PC-3 (cell line): ENCODE results near the gene COL15A1. TPM values are rescaled to one million over a fixed set of nuclear protein-coding genes. Genes with fewer than 3 reads are reported as not detected.

ENCODE experiments used
- ATAC-seq: fragments of 200-7000 bp; cut with Tn5 transposase; 2 replicates; pipeline ENCODE4 v1.9.1; 2020; ENCODE audit warnings: mild to moderate bottlenecking, moderate library complexity
- BruUV-seq: library from RNA; stranded (reverse); fragments of 400-500 nt; replicated peaks from 2 replicates; lab custom pipeline; 2021; lab: Mats Ljungman, UMichigan
- CTCF ChIA-PET: fragments of 300-600 bp; sonication (Branson Sonifier 250); formaldehyde crosslinking; loops from one replicate; lab custom pipeline; 2022; ENCODE audit warnings: antibody characterized with exemption; lab: Charles Lee
- POLR2A ChIA-PET: fragments of 300-600 bp; sonication (Branson Sonifier 250); formaldehyde crosslinking; loops from one replicate; lab custom pipeline; 2022; ENCODE audit warnings: antibody characterized with exemption; ENCODE audit not compliant: unreplicated experiment; lab: Charles Lee
- DNase-seq: peaks from one replicate; pipeline ENCODE4 v3.0.0-alpha.2; 2015
- H2AFZ ChIP-seq: fragments of 300-600 bp; sonication (generic); 2 replicates; pipeline ENCODE4 v1.6.0; 2016; ENCODE audit warnings: antibody characterized with exemption, low read length
- H3F3A ChIP-seq: fragments of 300-600 bp; sonication (generic); one replicate; pipeline ENCODE4 v1.6.0; 2017; ENCODE audit warnings: antibody characterized with exemption, low read length, control low read depth, mild to moderate bottlenecking; ENCODE audit not compliant: unreplicated experiment
- H3K27ac ChIP-seq: fragments of 300-600 bp; sonication (generic); 2 replicates; pipeline ENCODE4 v1.5.1; 2016; ENCODE audit warnings: mild to moderate bottlenecking, low read length
- H3K27me3 ChIP-seq: fragments of 300-600 bp; sonication (generic); 2 replicates; pipeline ENCODE4 v1.6.1; 2016; ENCODE audit warnings: low read length, mixed read lengths
- H3K36me3 ChIP-seq: fragments of 300-600 bp; sonication (generic); 2 replicates; pipeline ENCODE4 v1.6.1; 2016; ENCODE audit warnings: low read depth, mixed run types, low read length, mixed read lengths
- H3K4me1 ChIP-seq: fragments of 300-600 bp; sonication (generic); 2 replicates; pipeline ENCODE4 v1.5.1; 2016; ENCODE audit warnings: low read length; ENCODE audit not compliant: insufficient read depth
- H3K4me2 ChIP-seq: fragments of 300-600 bp; sonication (generic); 2 replicates; pipeline ENCODE4 v1.6.0; 2016; ENCODE audit warnings: low read length
- H3K4me3 ChIP-seq: fragments of 300-600 bp; sonication (generic); 2 replicates; pipeline ENCODE4 v1.5.1; 2016; ENCODE audit warnings: mild to moderate bottlenecking, low read length, mixed read lengths
- H3K79me2 ChIP-seq: fragments of 300-600 bp; sonication (generic); 2 replicates; pipeline ENCODE4 v1.6.1; 2017; ENCODE audit warnings: low read length, mixed read lengths
- H3K9ac ChIP-seq: fragments of 300-600 bp; sonication (generic); 2 replicates; pipeline ENCODE4 v1.6.0; 2016; ENCODE audit warnings: mild to moderate bottlenecking, low read length
- H3K9me2 ChIP-seq: fragments of 300-600 bp; sonication (generic); replicated peaks from 2 replicates; pipeline ENCODE4 v1.6.1; 2016; ENCODE audit warnings: mixed run types, low read length, mixed read lengths
- H3K9me3 ChIP-seq: fragments of 300-600 bp; sonication (generic); 2 replicates; pipeline ENCODE4 v1.6.1; 2016; ENCODE audit warnings: low read length, mixed read lengths
- H4K20me1 ChIP-seq: fragments of 300-600 bp; sonication (generic); 2 replicates; pipeline ENCODE4 v1.6.1; 2016; ENCODE audit warnings: low read length, mixed read lengths
- EZH2 ChIP-seq: fragments of 300-600 bp; sonication (generic); IDR thresholded peaks from one replicate; pipeline ENCODE4 v1.6.1; 2017; ENCODE audit warnings: antibody characterized with exemption, mild to moderate bottlenecking, low read length; ENCODE audit not compliant: unreplicated experiment
- EZH2phosphoT487 ChIP-seq: fragments of 300-600 bp; sonication (generic); IDR thresholded peaks from 2 replicates; pipeline ENCODE4 v1.6.1; 2018; ENCODE audit warnings: mild to moderate bottlenecking, antibody characterized with exemption, low read length, borderline replicate concordance
- intact Hi-C: fragments of 100-400 bp; cut with micrococcal nuclease; formaldehyde crosslinking; loops from 2 replicates; pipeline ENCODE4 v1.9.0; 2023
- total RNA-seq: library from RNA; depleted of rRNA; stranded (reverse); fragments of >200 nt; gene quantifications from 2 replicates; pipeline ENCODE4 v1.2.3, GENCODE V29; 2014
- TF ChIP-seq, protein P1 (sequence below): fragments of 300-600 bp; sonication (generic); conservative IDR thresholded peaks from 2 replicates; pipeline ENCODE4 v1.5.1; 2017; ENCODE audit warnings: antibody characterized with exemption, low read depth, mild to moderate bottlenecking, low read length

The COL15A1 gene
- total RNA-seq, 1 experiment from 2014 or later: 0.04 TPM

DNA sequence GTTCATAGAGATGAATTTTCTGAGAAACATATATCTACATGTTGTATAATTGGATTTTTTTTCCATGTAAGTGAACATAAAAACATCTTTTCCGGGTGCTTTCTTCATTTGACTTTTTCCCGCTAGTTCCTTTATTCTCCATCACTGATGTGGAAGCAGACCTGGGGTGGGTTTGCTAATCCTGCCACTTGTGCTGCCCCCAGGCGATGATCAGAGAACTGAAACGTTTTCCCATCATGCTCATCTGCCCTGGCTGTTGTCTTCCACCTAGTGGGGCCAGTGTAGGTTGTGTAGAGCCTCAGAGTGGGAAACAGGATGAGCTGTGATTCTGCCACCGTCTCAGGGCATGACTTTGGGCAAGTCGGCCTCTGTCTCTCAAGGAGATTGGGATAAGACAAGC lies 127.0 kb downstream of the COL15A1 start:
- Histone ChIP-seq H3K27me3 (no peaks in the 10 kb centered on the region), H3K9me3 (no peaks in the 10 kb centered on the region), H3F3A (no peaks in the 10 kb centered on the region), H3K36me3 (no peaks in the 10 kb centered on the region), H3K79me2 (no peaks in the 10 kb centered on the region), H3K4me1 (peaks cover 8% of the 10 kb centered on the region), H3K4me3 (no peak overlapping the region), H3K4me2 (no peak overlapping the region), H2AFZ (no peak overlapping the region), H4K20me1 (no peaks in the 10 kb centered on the region), H3K27ac (no peak overlapping the region), H3K9me2 (no peaks in the 10 kb centered on the region), H3K9ac (no peak overlapping the region)
- intact Hi-C loops: no loop called here
- DNase-seq (no peak), ATAC-seq (no peak)
- no TSS peak for BruUV-seq
- ChIA-PET CTCF (no interaction called here), POLR2A (no interaction called here)
- TF ChIP-seq EZH2phosphoT487 (no peak), EZH2 (no peak)
- TF ChIP-seq, protein P1, sequence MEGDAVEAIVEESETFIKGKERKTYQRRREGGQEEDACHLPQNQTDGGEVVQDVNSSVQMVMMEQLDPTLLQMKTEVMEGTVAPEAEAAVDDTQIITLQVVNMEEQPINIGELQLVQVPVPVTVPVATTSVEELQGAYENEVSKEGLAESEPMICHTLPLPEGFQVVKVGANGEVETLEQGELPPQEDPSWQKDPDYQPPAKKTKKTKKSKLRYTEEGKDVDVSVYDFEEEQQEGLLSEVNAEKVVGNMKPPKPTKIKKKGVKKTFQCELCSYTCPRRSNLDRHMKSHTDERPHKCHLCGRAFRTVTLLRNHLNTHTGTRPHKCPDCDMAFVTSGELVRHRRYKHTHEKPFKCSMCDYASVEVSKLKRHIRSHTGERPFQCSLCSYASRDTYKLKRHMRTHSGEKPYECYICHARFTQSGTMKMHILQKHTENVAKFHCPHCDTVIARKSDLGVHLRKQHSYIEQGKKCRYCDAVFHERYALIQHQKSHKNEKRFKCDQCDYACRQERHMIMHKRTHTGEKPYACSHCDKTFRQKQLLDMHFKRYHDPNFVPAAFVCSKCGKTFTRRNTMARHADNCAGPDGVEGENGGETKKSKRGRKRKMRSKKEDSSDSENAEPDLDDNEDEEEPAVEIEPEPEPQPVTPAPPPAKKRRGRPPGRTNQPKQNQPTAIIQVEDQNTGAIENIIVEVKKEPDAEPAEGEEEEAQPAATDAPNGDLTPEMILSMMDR: no peak

DNA sequence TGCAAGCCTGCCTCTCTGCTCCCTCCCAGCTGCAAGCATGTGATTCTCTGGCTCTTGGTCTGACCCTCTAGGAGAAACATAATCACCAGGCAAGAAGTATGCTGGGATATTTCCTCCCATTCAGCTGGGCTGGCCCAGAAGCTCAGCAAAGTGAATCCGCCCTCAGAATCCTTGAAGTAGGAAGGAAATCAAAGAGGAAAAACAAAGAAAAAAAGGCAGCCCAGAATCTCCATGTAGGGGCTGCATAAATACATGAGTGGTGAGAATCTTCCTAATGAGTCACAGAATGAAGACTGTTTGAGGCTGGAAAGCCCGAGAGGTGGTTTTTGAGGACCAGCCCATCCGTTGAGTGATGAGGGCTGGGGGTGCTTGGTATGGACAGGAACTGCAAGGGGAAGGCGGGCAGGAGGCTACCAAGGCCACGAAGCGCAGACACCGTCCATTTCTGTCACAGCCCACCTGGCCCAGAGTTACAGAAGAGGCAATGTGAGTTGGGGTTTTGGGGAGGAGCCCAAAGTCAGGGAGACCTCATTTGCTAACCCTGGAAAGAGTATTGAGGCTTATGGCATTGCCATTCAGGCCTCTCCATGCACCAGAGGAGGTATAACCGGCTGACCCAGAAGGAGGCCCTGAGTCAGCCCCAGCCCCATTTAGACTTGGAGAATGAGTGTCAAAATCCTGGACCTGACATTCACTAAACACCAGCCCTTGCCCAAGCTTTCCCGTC lies 127.8 kb downstream of the COL15A1 start:
- CTCF ChIA-PET: no interaction called here
- Histone ChIP-seq H2AFZ (no peak overlapping the region), H3K27ac (no peak overlapping the region), H3K79me2 (no peaks in the 10 kb centered on the region), H3K4me2 (no peak overlapping the region), H3K9ac (no peak overlapping the region), H3K36me3 (no peaks in the 10 kb centered on the region), H3F3A (no peaks in the 10 kb centered on the region), H3K4me1 (peaks cover 8% of the 10 kb centered on the region), H4K20me1 (no peaks in the 10 kb centered on the region), H3K4me3 (no peak overlapping the region), H3K27me3 (no peaks in the 10 kb centered on the region), H3K9me3 (no peaks in the 10 kb centered on the region), H3K9me2 (no peaks in the 10 kb centered on the region)
- no TSS peak for BruUV-seq
- DNase-seq (no peak), ATAC-seq (no peak)
- POLR2A ChIA-PET: no interaction called here
- intact Hi-C loops: no loop called here
- TF ChIP-seq, protein P1: no peak
- TF ChIP-seq EZH2phosphoT487: no peak
- no peak for TF ChIP-seq EZH2

DNA sequence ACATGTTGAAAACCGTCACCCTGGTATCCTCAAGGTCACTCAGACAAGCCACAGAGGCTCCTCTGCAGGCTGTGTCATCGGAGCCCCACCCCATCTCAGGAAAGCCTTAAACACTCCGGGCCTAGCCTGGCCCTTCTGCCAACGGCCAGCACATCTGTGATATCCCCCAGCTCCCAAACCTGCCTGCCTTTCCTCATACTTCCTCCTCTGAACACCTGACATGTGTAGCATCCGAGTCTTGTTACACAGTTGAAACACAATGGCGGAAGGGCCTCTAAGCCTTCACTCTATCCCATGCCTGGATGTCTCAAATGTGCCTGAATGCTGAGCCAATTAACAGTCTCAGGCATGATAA lies 128.3 kb downstream of the COL15A1 start:
- H3K9me3 ChIP-seq: no peaks in the 10 kb centered on the region
- ATAC-seq (no peak), DNase-seq (no peak)
- BruUV-seq: no TSS peak
- H3K4me3 ChIP-seq: no peak overlapping the region
- no peaks in the 10 kb centered on the region for H3K9me2 ChIP-seq
- no peak overlapping the region for H3K9ac ChIP-seq
- H3K27me3 ChIP-seq: no peaks in the 10 kb centered on the region
- H4K20me1 ChIP-seq: no peaks in the 10 kb centered on the region
- H3K4me2 ChIP-seq: no peak overlapping the region
- ChIA-PET CTCF (no interaction called here), POLR2A (no interaction called here)
- no peaks in the 10 kb centered on the region for H3K36me3 ChIP-seq
- intact Hi-C loops: no loop called here
- no peak for TF ChIP-seq EZH2
- TF ChIP-seq, protein P1: no peak
- no peak for TF ChIP-seq EZH2phosphoT487
- no peak overlapping the region for H2AFZ ChIP-seq
- no peaks in the 10 kb centered on the region for H3K79me2 ChIP-seq
- H3F3A ChIP-seq: no peaks in the 10 kb centered on the region
- H3K4me1 ChIP-seq: peaks cover 8% of the 10 kb centered on the region
- H3K27ac ChIP-seq: no peak overlapping the region
